GM21390 (cell line): ENCODE results near the gene APOD.
"Not testable (repeated sequence)": the region's sequence is repeated elsewhere in the genome, so short reads cannot be mapped to it uniquely, and the experiment has no call there.

ENCODE experiments used
- ATAC-seq: cut with Tn5 transposase; IDR thresholded peaks from one replicate; pipeline ENCODE4 v1.9.1; 2021; ENCODE audit not compliant: unreplicated experiment

Gene APOD

DNA sequence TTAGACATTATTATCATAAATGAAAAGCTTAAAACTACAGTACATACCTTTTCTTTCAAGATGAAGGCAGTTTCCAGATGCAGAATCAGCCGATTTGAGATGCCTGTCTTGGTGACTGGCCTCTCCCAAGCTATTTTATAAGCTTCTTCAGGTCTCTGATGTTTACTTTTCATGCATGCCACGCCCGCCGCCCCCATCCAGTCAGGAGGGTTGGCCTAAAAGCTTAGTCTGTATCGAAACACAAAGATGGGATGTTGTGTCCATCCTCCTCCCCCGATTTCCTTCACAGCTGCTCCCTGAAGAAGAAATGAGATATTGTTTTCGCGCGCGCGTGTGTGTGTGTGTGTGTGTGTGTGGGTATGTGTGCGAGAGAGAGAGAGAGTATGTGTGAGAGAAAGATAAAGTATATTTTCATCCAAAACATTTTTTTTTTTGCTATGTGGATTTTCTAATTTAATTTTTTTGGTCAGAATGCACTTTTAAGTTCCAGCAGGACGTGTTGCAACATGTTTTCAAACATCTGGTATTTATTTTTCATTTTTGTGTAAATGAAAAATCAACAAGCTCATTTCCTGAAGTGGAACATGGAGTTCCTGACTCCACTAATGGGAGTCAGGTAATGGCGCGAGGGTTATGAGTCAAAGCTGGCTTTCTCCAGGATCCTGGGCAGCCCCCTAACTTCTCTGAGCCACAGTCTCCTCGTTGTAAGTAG is at the start of gene APOD:
TSS of gene APOD (minus strand) at position 110 of the 712 bp plus-strand sequence. CDS start 4,479 bp downstream, outside the sequence.
- ATAC-seq = no peak

DNA sequence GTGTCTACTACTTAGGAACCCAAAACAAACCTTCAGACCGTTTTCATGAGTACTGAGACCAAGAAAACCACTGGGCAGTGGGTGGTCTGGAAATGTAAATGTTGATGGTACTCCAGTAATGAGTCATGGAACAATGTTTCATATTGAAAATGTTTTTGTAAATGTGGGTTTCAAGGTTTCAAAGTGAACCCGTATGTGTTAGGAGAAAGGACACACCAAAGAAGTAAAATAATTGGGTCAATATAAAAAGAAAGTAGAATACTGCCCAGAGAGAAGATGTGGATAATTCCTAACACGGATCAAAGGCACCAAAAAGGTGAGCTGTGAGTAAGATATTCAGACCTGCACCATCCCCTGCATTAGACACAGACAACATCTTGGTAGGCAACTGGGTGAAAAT is 49.6 kb upstream of the APOD start:
- ATAC-seq = not testable (repeated sequence)

- not testable (repeated sequence) for ATAC-seq
Observed at GRCh38 chr3:195632501-195633185, 48.9 kb upstream of the APOD start.

DNA sequence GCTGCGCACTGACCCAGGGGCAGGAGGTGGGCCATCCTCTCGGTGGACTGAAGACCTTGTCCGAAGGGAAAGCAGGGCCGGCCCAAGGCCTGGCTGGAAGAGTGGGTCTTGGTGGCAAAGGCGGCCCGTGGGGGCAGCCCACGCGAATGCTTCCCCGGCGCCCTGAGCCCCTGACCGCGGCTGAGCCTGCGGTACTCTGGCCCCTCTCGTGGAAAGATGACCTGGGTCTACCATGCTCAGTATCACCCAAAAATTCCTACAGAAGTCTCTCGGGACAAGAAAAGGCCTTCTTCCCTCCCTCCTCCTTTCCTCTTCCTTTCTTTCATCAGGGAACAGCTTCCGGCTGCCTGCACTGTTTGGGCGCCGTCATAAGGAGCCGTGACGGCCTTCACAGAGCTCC is 48.3 kb upstream of the APOD start:
- not testable (repeated sequence) for ATAC-seq

GRCh38 chr3:195630938-195631495 is 47.3 kb upstream of the APOD start:
- ATAC-seq = not testable (repeated sequence)

DNA sequence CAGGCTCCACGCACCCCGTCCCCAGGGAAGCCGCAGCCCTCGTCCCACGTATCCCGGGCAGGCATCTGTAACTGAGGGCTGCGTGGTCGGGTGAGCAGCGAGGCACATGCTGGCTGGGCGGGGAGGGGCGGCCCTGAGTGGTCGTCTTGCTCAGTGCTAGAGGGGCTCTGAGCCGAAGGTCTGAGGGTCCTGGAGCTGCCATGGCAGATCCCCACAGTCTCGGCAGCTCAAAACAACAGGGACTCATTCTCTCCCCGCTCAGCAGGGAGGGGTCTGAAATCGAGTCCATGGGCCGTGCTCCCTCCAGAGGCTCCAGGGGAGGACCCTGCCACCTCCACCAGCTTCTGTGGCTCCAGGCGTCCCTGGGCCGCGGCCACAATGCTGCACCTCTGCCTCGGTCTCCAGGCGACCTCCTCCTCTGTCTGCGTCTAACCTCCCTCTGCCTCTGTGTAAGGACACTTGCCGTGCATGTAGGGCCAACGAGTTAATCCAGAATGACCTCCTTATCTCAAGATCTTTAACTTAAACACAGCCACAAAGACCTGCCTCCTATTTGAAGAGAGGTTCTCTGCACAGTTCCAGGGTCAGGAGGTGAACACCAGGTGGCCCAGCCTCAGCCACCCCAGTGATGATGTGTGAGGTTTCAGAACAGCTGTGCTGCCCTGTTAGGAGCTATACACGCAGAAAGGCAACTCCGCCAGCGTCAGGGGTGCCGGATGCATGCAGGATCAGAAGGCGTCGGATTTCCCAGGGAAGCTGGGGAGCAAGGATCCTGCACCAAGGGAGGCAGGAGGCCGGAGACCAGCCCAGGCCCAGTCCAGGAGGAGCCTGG is 46.6 kb upstream of the APOD start:
- not testable (repeated sequence) for ATAC-seq

DNA sequence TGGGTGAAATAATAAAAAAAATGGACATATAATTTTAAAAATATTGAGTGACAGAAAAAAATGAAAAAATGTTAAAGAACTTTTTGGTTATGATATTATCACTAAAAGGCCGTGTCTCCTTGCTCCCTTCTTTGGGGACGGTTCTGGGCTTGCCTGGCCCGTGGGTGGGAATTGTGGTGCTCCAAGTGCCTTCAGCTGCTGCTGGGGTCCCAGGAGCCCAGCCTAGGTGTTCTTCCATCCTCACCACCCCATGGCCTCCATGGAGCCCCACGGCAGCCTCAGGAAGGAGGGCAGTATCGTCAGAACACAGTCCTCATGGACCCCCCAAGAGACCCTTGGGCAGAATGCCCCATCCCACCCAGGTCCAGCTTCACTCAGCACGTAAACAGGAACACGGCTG is 45.9 kb upstream of the APOD start:
- ATAC-seq = not testable (repeated sequence)

DNA sequence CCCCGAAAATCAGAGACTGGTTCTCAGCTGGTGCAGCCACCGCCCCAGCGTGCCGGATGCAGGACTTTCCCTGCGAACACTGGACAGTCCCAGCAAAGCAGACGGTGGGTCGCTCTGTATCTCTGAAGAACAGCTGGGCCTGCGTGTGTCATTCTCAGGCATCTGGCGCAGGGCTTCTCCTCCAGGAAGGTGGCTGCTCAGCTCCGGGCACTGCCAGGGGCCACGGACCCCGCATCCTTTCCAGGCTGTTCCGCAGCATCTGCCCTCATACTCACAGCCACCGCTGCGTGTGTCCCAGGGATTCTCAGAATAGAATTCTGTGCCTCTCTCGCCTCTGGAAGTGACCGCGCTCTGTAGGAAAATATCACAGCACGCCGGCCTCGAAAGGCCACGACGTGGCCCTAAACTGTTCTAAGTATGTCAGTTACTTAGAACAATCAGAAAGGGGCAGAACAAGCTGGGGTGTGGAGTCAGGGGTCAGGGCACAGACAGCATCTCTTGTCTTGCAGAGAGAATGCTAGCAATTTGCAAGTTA is 44.7 kb upstream of the APOD start:
- not testable (repeated sequence) for ATAC-seq

- ATAC-seq = not testable (repeated sequence)
Observed at GRCh38 chr3:195627515-195628385, 44.0 kb upstream of the APOD start.

DNA sequence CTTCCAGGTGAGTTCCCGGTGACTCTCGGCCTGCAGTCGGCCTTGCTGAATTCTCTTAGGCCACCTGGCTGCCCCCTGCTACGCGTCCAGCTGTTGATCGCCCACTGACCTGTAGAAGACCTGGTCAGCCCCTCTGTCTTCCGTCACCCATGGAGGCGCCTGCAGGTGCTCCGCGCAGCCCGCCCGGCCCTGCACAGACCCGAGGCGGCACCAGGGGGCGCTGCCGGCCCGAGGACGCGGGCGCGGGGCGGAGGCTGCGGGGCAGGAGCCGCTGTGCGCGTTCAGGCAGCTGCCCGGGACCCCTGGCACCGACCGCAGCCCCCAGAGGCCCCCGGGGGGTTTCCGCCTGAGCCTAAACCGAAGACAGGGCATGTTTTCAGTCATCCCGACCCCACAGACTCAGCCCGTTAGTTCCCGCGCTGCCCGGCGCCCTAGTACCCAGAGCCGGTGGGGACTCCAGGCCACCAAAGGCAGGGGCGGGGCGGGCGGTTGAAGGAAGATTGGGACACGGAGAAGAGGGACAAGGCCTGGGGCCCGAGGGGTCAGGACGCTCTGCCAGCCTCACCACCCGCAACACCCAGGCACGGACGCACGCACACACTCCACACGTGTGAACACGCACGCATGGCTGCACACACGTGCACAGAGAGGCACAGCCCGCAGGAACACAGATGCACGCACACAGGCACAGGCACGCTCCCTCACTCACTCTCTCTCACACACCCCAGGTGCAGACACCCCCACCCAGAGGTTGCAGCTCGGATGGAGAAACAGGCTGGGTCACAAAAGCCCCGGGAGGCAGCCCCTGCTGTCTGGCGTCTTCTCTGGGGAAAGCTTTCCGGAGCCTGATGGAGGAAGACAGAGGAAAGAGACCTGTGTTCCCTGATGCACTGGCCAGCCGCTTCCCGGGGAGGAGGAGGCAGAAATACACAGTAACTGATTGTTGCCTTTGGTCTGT is 41.1 kb upstream of the APOD start:
- ATAC-seq = peak; percentile 78

DNA sequence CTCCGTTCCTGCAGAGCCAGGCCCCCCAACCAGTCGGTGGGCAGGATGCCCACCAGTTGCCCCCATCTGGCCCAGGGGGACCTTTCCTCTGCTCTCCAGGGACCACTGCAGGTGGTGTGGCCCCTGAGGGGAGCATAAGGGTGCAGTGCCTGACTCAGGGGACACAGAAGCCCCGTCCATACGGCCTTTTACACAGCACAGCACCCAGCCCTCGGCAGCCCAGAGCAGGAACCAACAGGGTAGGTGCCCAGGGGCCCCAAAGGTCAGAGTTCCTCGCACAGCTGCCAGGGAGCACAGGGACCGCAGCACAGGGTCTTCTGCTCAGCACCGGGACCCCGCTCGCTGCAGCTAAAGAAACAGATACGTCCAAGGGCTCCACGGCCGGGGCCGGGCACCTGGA is 40.4 kb upstream of the APOD start:
- ATAC-seq = not testable (repeated sequence)

DNA sequence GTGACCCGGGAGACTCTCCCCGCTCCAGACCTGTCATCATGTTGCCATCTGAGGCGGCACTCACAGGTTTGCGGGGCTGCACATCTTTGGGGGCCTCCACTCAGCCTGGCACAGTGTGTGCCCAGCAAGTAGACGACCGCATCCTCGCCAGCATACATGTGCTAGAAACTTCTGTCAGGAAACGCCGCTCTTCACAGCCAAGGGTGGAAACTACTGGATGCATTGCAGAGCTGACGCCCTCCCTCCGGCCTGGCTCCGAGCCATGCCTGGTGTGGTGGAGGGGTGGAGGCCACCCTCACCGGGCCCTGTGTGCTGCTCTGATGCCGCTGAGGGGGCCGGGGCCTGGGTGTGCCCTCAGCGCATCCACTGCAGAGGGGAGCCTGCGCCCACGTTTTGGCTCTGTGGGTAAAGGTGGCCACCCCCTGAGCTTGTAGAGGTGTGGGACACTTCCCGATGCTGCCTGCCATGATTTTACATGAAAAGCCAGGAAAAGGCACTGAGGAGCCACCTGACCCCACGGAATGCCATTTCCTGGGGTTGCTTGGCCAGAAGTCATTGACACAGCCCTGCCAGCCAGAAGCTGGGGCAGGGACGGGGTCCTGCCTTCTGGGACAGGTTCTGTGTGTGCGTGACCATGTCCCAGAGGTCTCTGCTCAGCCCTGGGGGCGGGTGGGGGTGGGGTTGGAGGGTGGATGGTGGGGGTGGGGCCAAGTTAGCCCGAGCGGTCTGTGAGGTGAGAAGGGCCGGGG is 39.7 kb upstream of the APOD start:
- not testable (repeated sequence) for ATAC-seq

DNA sequence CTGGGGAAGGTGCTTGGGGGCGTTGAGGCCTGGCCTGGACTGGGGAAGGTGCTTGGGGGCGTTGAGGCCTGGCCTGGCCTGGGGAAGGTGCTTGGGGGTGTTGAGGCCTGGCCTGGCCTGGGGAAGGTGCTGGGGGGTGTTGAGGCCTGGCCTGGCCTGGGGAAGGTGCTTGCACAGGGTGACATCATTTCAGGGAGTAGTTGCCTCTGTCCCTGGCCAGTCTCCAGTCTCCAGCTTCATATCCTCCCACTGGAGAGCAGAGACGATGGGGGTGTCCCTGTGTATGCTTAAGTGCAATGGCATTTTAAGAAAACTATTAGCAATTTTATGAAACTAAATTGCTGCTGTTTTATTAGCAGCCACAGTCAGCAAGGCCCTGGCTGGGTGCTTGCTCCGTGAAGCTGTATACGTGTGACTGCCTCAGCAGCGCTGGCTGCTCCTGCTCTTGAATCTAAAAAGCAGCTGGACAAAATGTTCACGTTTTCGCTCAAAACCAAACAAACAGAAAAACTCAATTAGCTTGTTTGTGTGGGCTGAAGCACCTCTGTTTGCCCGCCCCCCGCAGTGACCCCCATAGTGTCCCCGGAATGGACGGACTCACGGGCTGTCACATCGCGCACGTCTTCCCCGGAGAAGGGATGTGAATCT is 38.9 kb upstream of the APOD start:
- not testable (repeated sequence) for ATAC-seq

DNA sequence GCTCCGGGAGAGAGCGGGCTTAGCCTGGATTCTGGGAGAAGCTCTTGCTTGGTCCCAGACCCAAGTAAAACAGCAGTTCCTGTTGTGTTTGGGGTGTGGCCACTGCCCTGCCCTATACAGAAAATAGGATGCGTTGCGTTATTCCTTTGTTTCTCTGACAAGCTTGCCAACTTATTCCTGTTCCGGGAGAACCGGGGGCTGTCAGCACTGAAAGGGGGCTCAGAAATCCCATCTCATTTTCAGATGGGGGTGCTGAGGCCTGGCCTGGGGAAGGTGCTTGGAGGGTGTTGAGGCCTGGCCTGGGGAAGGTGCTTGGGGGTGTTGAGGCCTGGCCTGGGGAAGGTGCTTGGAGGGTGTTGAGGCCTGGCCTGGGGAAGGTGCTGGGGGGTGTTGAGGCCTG is 38.3 kb upstream of the APOD start:
- not testable (repeated sequence) for ATAC-seq

DNA sequence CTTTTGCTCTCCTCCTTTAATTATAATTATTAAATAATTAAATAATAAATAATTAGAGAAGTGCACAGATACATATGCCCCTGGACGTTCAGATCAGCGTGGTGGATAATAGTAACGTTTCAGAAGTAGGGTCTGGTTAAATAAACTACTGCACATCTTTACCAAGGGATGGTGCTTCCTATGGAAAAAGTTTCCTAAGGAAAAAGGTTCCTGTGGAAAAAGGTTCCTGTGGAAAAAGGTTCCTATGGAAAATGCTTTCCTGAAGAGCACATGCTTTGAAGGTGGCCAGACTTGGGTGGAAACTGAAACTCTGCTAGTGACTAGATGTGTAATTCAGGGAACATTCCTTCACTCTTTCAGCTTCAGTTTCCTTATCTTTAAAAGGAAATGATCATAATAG is 37.4 kb upstream of the APOD start:
- ATAC-seq = not testable (repeated sequence)

GRCh38 chr3:195620476-195620875 is 36.7 kb upstream of the APOD start:
- ATAC-seq = not testable (repeated sequence)

DNA sequence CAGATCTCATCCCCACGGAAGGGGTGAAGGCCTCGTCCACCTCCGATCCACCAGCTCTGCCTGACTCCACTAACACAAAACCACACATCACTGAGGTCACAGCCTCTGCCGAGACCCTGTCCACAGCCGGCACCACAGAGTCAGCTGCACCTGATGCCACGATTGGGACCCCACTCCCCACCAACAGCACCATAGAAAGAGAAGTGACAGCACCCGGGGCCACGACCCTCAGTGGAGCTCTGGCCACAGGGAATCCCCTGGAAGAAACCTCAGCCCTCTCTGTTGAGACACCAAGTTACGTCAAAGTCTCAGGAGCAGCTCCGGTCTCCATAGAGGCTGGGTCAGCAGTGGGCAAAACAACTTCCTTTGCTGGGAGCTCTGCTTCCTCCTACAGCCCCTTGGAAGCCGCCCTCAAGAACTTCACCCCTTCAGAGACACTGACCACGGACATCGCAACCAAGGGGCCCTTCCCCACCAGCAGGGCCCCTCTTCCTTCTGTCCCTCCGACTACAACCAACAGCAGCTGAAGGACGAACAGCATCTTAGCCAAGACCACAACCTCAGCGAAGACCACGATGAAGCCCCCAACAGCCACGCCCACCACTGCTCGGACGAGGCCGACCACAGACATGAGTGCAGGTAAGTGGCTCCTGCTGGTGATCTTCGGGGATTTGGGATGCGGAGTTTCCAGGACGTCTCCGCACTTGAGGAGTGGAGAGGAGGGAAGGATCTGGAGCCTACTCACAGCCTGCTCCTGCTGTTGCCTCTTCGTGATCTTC is 36.0 kb upstream of the APOD start:
- ATAC-seq = not testable (repeated sequence)
